GM19468 (cell line): ENCODE measurements around the gene EML6.

Source experiments
- ATAC-seq: cut with Tn5 transposase; IDR thresholded peaks from one replicate; pipeline ENCODE4 v1.9.1; 2021; ENCODE audit warnings: mild to moderate bottlenecking, moderate library complexity, moderate number of reproducible peaks; ENCODE audit not compliant: unreplicated experiment; ENCODE audit errors: extremely low read depth

The EML6 gene

GRCh38 chr2:54787755-54788366 lies 64.4 kb downstream of the EML6 start:
- no peak for ATAC-seq

- ATAC-seq, result no peak
Measured at GRCh38 chr2:54789878-54790277, 66.4 kb downstream of the EML6 start.

DNA sequence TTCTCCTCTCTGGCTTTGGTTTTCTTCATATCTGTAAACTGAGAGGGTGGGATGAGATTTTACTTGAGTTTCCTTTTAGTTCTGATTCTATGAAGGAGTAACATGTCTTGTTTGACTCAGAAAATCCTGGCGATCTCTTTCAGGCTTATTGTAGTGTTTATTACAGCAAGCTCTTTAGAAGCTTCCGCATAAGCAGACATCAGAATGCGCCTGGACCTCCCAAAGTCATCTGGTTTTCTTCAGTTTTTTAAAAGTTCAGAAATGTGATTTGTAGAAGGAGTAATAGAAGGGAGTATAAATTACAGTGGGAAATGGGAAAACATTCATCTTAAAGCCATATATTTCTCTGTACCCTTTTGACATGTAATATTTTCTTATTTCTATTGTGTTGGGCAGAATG lies 68.4 kb downstream of the EML6 start:
- ATAC-seq, result no peak

DNA sequence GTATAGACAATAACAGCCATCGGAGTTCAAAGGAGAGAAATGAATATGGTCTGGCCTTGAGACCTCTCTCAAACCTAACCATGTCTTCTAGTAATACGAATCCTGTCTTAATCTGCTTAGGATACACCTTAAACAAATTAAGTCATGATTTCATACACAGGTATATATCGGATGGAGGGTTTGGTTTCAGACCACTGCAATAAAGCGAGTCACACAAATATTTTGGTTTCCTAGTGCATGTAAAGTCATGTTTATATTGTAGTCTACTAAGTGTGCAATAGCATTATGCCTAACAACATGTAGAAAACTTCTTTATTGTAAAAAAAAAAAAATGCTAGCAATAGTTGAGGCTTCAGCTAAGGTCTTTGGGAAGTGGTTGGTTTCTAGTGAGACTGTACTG lies 73.8 kb downstream of the EML6 start:
- ATAC-seq, result no peak

DNA sequence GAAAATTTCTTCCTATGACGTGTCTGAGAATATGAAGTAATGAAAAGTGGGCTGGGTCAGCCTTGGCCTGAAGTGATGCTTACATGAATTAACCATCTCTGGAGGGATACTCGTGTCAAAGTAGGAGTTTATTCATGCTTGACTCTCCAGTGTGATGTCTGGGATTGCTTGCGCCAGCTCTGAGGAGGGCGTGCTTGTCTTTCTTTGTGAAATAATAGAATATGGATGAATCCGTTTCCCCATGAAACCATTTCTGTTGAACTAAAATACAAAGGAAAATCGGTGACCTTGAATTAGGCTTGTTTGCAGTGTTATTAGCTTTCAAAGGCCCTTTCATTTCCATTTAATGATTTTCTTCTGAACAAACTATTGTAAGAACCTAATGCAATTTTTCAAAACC lies 77.9 kb downstream of the EML6 start:
- ATAC-seq, result no peak

DNA sequence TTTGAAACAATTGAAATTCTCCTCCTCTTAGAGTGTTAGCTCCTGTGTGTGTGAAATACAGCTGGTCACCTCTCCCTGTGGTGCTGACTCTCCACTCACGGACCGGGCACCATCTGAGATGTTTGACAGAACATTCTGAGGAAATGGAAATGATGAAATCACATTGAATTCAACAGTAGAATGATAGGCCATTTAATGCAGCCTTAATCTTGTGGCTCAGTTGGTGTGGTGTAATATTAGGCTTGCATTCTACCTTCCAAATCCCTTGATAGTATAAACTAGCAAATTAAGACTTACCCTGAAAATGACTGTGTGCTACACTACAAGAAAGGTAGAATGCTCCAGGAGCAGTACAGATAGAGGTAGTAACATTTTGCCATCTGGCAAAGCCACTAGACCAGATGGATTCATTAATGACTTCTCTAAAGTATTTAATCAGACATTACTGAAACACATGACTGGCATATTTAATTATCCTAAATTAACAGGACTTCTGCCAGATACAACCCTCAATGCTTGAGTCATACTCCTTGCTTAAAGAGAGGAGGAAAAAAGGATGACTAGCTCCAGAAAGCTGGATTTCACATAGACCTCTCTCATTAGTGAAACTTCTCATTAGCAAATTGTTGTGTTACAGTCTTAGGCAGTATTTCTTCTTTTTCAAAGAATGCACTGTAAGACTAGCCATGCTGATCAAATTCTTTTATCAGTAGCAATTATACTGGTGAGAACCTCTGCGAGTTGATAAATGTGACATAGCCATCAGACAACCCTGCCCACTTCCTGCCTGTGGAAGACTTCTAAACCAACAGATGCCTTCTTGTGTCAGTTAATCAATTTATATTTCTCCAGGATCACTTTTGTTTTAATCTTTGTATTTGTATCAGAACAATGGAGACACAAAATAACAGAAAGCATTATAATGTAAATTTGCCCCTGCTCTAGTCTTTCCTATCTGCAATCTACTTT lies 80.6 kb downstream of the EML6 start:
- ATAC-seq, result no peak

DNA sequence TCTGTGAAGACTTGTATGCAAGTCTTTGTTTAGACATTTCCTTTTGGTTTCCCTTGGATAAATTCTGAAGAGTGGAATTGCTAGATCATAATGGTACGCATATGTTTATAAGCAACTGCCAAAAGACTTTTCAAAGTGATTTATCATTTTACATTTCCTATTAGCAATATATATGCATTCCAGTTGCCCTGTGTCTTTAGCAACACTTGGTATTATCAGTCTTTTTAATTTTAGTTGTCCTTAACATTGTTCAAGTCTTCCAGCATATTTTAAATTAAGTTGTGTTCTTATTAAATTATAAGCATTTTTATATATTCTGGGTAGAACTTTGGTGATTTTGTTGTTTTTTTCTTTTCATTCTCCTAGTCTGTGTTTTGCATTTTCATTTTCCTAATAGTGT lies 81.8 kb downstream of the EML6 start:
- no peak for ATAC-seq

DNA sequence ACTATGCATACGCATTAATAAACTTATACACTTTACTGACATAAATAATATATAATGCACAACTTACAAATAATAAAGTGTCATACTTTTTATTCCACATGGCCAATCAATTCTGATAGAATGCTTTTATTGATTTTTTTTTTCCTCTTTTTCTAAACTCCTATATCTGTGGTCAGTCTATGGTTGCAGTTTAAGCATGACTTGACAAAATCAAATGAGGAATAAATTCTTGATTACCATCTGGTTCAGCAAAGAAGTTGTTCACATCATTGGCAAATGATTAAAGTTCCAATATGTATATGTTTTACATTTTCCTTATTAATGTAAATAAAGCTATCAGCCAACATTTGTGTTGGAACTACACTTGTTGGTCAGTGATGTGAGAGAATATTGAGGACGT lies 83.5 kb downstream of the EML6 start:
- no peak for ATAC-seq

- ATAC-seq, result no peak
Measured at GRCh38 chr2:54808661-54809060, 85.2 kb downstream of the EML6 start.

DNA sequence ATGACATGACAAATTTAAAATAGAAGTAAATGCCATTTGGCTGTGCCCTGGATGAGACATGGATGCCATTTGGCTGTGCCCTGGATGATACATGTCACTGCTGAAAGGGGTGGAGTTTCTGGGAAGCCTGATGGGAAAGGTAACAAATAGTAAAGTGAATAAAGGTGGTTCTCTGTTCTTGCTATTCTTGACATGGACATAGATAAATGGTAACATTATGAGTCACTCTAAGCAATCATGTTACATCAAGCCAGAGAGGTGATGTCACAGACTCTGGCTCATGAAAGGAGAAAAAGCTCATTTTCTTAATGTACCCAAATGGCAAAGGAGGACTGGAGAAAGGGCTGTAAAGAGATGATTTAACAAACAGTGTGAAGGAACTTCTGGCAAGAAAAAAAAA lies 86.4 kb downstream of the EML6 start:
- no peak for ATAC-seq

DNA sequence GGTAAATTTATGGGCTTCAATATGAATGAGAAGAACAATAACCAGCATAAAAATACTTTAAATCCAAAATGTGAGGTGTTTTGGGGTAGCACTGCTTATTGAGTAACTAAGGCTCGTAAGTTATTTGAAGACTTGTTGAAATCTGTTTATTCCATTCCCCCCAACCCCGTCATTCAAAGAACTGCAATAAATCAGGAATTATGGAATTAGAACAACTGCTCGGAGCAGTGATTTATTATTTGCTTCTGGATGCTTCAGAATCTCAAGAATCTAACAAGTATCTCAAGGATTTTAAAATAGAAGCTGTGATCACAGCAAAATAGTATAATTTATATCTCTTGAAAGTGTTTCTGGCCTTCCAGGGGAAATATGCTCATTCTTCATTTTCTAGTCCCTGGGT lies 86.8 kb downstream of the EML6 start:
- ATAC-seq, result no peak

DNA sequence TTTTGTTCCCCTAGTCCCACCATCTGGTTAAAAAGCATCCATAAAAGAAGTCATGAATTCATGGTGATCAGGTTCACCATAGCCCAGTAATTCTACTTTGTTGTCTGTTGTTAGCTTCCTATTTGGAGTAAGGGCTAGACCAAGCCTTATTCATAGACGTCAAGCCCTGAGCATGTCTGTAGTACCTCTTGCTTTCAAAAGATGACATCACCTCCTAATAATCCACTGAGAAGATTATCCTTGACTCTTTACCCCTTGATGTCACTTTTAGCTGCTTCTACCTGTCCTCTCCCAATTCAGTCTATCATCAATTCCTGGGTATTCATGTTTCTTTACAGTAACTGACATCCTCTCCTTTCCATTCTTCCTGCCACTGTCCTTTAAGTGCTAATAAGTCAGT lies 90.1 kb downstream of the EML6 start:
- no peak for ATAC-seq

GRCh38 chr2:54814389-54815147 lies 91.1 kb downstream of the EML6 start:
- no peak for ATAC-seq

- no peak for ATAC-seq
Measured at GRCh38 chr2:54815148-54815539, 91.7 kb downstream of the EML6 start.

- ATAC-seq, result no peak
Measured at GRCh38 chr2:54818226-54818625, 94.8 kb downstream of the EML6 start.

- no peak for ATAC-seq
Measured at GRCh38 chr2:54820558-54820957, 97.1 kb downstream of the EML6 start.

- no peak for ATAC-seq
Measured at GRCh38 chr2:54824567-54824966, 101.1 kb downstream of the EML6 start.

GRCh38 chr2:54830546-54830945 lies 107.1 kb downstream of the EML6 start:
- ATAC-seq, result no peak

- ATAC-seq, result no peak
Measured at GRCh38 chr2:54831480-54831879, 108.0 kb downstream of the EML6 start.

- no peak for ATAC-seq
Measured at GRCh38 chr2:54834721-54835120, 111.3 kb downstream of the EML6 start.

GRCh38 chr2:54836477-54836876 lies 113.0 kb downstream of the EML6 start:
- ATAC-seq, result no peak
